GM18526 (cell line): ENCODE measurements around the gene RRP36.

Source experiments
- POLR2A ChIP-seq: IDR thresholded peaks from 3 replicates; pipeline ENCODE4 v1.6.1; 2011; ENCODE audit not compliant: insufficient read length; ENCODE audit errors: extremely low read depth

RRP36 gene

GRCh38 chr6:43021270-43022047 lies at the start of gene RRP36:
Gene RRP36, plus strand, starts transcription at chr6:43021623. Its CDS starts 32 bp downstream, at chr6:43021655.
- TF ChIP-seq POLR2A = peak; percentile 67

- TF ChIP-seq POLR2A = no peak
These were observed 49.6 kb upstream of the RRP36 start for GRCh38 chr6:42971746-42972327.

- TF ChIP-seq POLR2A = no peak
These were observed 47.5 kb upstream of the RRP36 start for GRCh38 chr6:42973926-42974325.

GRCh38 chr6:42974919-42975505 lies 46.4 kb upstream of the RRP36 start:
- no peak for TF ChIP-seq POLR2A

- no peak for TF ChIP-seq POLR2A
These were observed 43.0 kb upstream of the RRP36 start for GRCh38 chr6:42978487-42978838.

- TF ChIP-seq POLR2A = peak; percentile 90
These were observed 42.4 kb upstream of the RRP36 start, which contains the start of gene PEX6 for GRCh38 chr6:42978839-42979522. Gene PEX6, minus strand, starts transcription at chr6:42979181. Its CDS starts 31 bp downstream, at chr6:42979150.

- no peak for TF ChIP-seq POLR2A
These were observed 41.8 kb upstream of the RRP36 start for GRCh38 chr6:42979523-42980177.

- no peak for TF ChIP-seq POLR2A
These were observed 39.6 kb upstream of the RRP36 start for GRCh38 chr6:42981836-42982235.

GRCh38 chr6:42984001-42984923 lies 37.2 kb upstream of the RRP36 start, which contains the start of gene PPP2R5D:
Gene PPP2R5D, plus strand, starts transcription at chr6:42984570. Its CDS starts 108 bp downstream, at chr6:42984678.
- peak; percentile 91 for TF ChIP-seq POLR2A

- no peak for TF ChIP-seq POLR2A
These were observed 36.4 kb upstream of the RRP36 start for GRCh38 chr6:42984924-42985475.

- TF ChIP-seq POLR2A = no peak
These were observed 33.6 kb upstream of the RRP36 start for GRCh38 chr6:42987533-42988451.

GRCh38 chr6:42988486-42989020 lies 32.9 kb upstream of the RRP36 start:
- no peak for TF ChIP-seq POLR2A
